A549 (cell line): ENCODE data around the gene SV2C. TPM values are rescaled to one million over a fixed set of nuclear protein-coding genes. Genes with fewer than 3 reads are reported as not detected.
A peak's percentile ranks its signal among the peaks of the same experiment; 100 is the strongest.

Experiments used
- ATAC-seq, 2 experiments: fragments of 200-7000 bp in 1 of 2; fragments of >200 bp in 1 of 2; cut with Nextera tagmentation in 1 of 2; cut with Tn5 transposase in 1 of 2; 3 replicates each; pipeline versions ENCODE4 v1.8.0 to v1.9.1; 2018 to 2020; ENCODE audit warnings: mild to moderate bottlenecking in 1 of 2, moderate library complexity in 1 of 2
- CTCF ChIA-PET: fragments of 300-600 bp; sonication (Branson Sonifier 250); formaldehyde crosslinking; extraction: SDS; loops from one replicate; lab custom pipeline; 2021; ENCODE audit warnings: antibody characterized with exemption, inconsistent platforms; lab: Yijun Ruan, JAX
- POLR2A ChIA-PET: fragments of 350-600 bp; formaldehyde crosslinking; extraction: SDS; loops from one replicate; lab custom pipeline; 2021; ENCODE audit warnings: antibody characterized with exemption, inconsistent platforms; lab: Yijun Ruan, JAX
- DNase-seq, 2 experiments: peaks; one replicate each; pipeline versions ENCODE4 v3.0.0 to v3.0.0-alpha.2; 2011 to 2016; ENCODE audit warnings: low read depth in 1 of 2, low spot score in 1 of 2
- FAIRE-seq: peaks from 2 replicates; lab custom pipeline; 2011; peaks lifted over from hg19 to GRCh38; lab: Jason Lieb, UNC
- H3K27ac ChIP-seq, 2 experiments: fragments of >200 bp; sonication (Bioruptor Twin); formaldehyde crosslinking; 3 replicates each; pipeline ENCODE4 v1.5.1; 2016 to 2017
- H3K4me1 ChIP-seq: fragments of >200 bp; sonication (Bioruptor Twin); formaldehyde crosslinking; 3 replicates; pipeline ENCODE4 v1.6.1; 2016
- H3K4me2 ChIP-seq: fragments of >200 bp; sonication (Bioruptor Twin); formaldehyde crosslinking; 3 replicates; pipeline ENCODE4 v1.6.1; 2016
- H3K4me3 ChIP-seq: fragments of >200 bp; sonication (Bioruptor Twin); formaldehyde crosslinking; 3 replicates; pipeline ENCODE4 v1.5.1; 2016
- H3K9me3 ChIP-seq: fragments of >200 bp; sonication (Bioruptor Twin); formaldehyde crosslinking; 3 replicates; pipeline ENCODE4 v1.6.1; 2016
- BHLHE40 ChIP-seq: IDR thresholded peaks from 2 replicates; pipeline ENCODE4 v1.6.1; 2012; ENCODE audit warnings: low read depth, low read length, inconsistent platforms
- CBX2 ChIP-seq: fragments of 200-600 bp; sonication (generic); IDR thresholded peaks from 2 replicates; pipeline ENCODE4 v1.6.1; 2016; ENCODE audit warnings: low read depth, mild to moderate bottlenecking, borderline replicate concordance
- CBX8 ChIP-seq: fragments of 200-600 bp; sonication (generic); IDR thresholded peaks from 2 replicates; pipeline ENCODE4 v1.6.1; 2016
- CHD2 ChIP-seq: fragments of 150-350 bp; IDR thresholded peaks from 2 replicates; pipeline ENCODE4 v1.6.1; 2014; ENCODE audit warnings: low read length; ENCODE audit not compliant: partially characterized antibody
- CTCF ChIP-seq: fragments of >200 bp; sonication (Bioruptor Twin); formaldehyde crosslinking; IDR thresholded peaks from 3 replicates; pipeline ENCODE4 v1.5.1; 2016
- E2F6 ChIP-seq: IDR thresholded peaks from 2 replicates; pipeline ENCODE4 v1.6.1; 2012; ENCODE audit warnings: low read depth, borderline replicate concordance
- EHF ChIP-seq: fragments of 250-450 bp; sonication (Bioruptor Pico); IDR thresholded peaks from 2 replicates; pipeline ENCODE4 v1.5.0; 2020; ENCODE audit warnings: mild to moderate bottlenecking
- EP300 ChIP-seq, 2 experiments: fragments of >200 bp; sonication (Bioruptor Twin); formaldehyde crosslinking; IDR thresholded peaks; 2 replicates in 1 of 2; 3 replicates in 1 of 2; pipeline ENCODE4 v1.6.1; 2016 to 2017
- FOXS1 ChIP-seq: fragments of 250-450 bp; sonication (Bioruptor Pico); IDR thresholded peaks from 2 replicates; pipeline ENCODE4 v1.5.0; 2020; ENCODE audit warnings: mild to moderate bottlenecking, moderate library complexity
- GATA3 ChIP-seq: IDR thresholded peaks from 2 replicates; pipeline ENCODE4 v1.6.1; 2012; ENCODE audit warnings: borderline replicate concordance
- HES2 ChIP-seq: fragments of >200 bp; sonication (Bioruptor Twin); formaldehyde crosslinking; IDR thresholded peaks from 2 replicates; pipeline ENCODE4 v1.6.1; 2016
- HEYL ChIP-seq: fragments of 250-450 bp; sonication (Bioruptor Pico); IDR thresholded peaks from 2 replicates; pipeline ENCODE4 v1.8.0; 2021; ENCODE audit warnings: mild to moderate bottlenecking, moderate library complexity
- HOXB13 ChIP-seq: fragments of 250-450 bp; sonication (Bioruptor Pico); IDR thresholded peaks from 2 replicates; pipeline ENCODE4 v1.5.0; 2020; ENCODE audit warnings: low read depth, mild to moderate bottlenecking, moderate library complexity
- JUNB ChIP-seq: fragments of >200 bp; sonication (Bioruptor Twin); formaldehyde crosslinking; IDR thresholded peaks from 2 replicates; pipeline ENCODE4 v1.6.1; 2016
- KDM1A ChIP-seq: fragments of 200-600 bp; sonication (generic); IDR thresholded peaks from 2 replicates; pipeline ENCODE4 v1.6.1; 2016; ENCODE audit warnings: low read depth, mild to moderate bottlenecking
- KDM5A ChIP-seq: fragments of 200-600 bp; sonication (generic); IDR thresholded peaks from 2 replicates; pipeline ENCODE4 v1.6.1; 2016; ENCODE audit warnings: antibody characterized with exemption, mild to moderate bottlenecking
- MAZ ChIP-seq: fragments of 150-350 bp; IDR thresholded peaks from 2 replicates; pipeline ENCODE4 v1.6.1; 2014; ENCODE audit warnings: antibody characterized with exemption, low read depth, low read length, borderline replicate concordance
- MYC ChIP-seq: IDR thresholded peaks from 2 replicates; pipeline ENCODE4 v1.6.1; 2012; ENCODE audit warnings: mild to moderate bottlenecking, inconsistent platforms, low read length, improper control_type of control experiment, borderline replicate concordance
- NFE2L2 ChIP-seq: fragments of 150-350 bp; conservative IDR thresholded peaks from 2 replicates; pipeline ENCODE4 v1.6.1; 2014; ENCODE audit warnings: low read length
- NPAS2 ChIP-seq: fragments of 250-450 bp; sonication (Bioruptor Pico); IDR thresholded peaks from 2 replicates; pipeline ENCODE4 v1.8.0; 2022; ENCODE audit warnings: mild to moderate bottlenecking, moderate library complexity, borderline replicate concordance
- PHF8 ChIP-seq: fragments of 200-600 bp; sonication (generic); IDR thresholded peaks from 2 replicates; pipeline ENCODE4 v1.6.1; 2016; ENCODE audit warnings: low read depth, mild to moderate bottlenecking, antibody characterized with exemption, moderate library complexity, borderline replicate concordance
- POLR2A ChIP-seq: IDR thresholded peaks from 2 replicates; pipeline ENCODE4 v1.6.1; 2012; ENCODE audit warnings: mild to moderate bottlenecking, low read length
- POLR2AphosphoS2 ChIP-seq: conservative IDR thresholded peaks from 2 replicates; pipeline ENCODE4 v1.6.1; 2012; ENCODE audit warnings: low read length, improper control_type of control experiment, inconsistent platforms
- REST ChIP-seq: fragments of 200-600 bp; sonication (generic); IDR thresholded peaks from 2 replicates; pipeline ENCODE4 v1.6.1; 2016; ENCODE audit warnings: antibody characterized with exemption, mild to moderate bottlenecking, moderate library complexity
- RNF2 ChIP-seq: fragments of 200-600 bp; sonication (generic); IDR thresholded peaks from 2 replicates; pipeline ENCODE4 v1.6.1; 2016; ENCODE audit warnings: low read depth, mild to moderate bottlenecking, antibody characterized with exemption, moderate library complexity, borderline replicate concordance
- TFCP2L1 ChIP-seq: fragments of 250-450 bp; sonication (Bioruptor Pico); IDR thresholded peaks from 2 replicates; pipeline ENCODE4 v1.5.0; 2021; ENCODE audit warnings: mild to moderate bottlenecking
- USF2 ChIP-seq: fragments of 450-650 bp; IDR thresholded peaks from 2 replicates; pipeline ENCODE4 v1.6.1; 2014; ENCODE audit warnings: antibody characterized with exemption
- ZFP36 ChIP-seq: fragments of 450-650 bp; IDR thresholded peaks from 2 replicates; pipeline ENCODE4 v1.6.1; 2014; ENCODE audit warnings: borderline replicate concordance; ENCODE audit not compliant: partially characterized antibody
- ZNF302 ChIP-seq: fragments of 250-450 bp; sonication (Bioruptor Pico); IDR thresholded peaks from 2 replicates; pipeline ENCODE4 v1.9.0; 2021; ENCODE audit warnings: inconsistent platforms, mild to moderate bottlenecking, moderate library complexity
- WGBS: methylation state at CpG from one replicate; pipeline ENCODE4 v1.1.6; 2017; ENCODE audit errors: missing lambda C conversion rate; 5-methylcytosine and 5-hydroxymethylcytosine counted together
- polyA plus RNA-seq, 4 experiments: library from polyadenylated mRNA; depleted of rRNA in 3 of 4; stranded (reverse); fragments of >200 nt; fragmentation: RNase III in 1 of 4; extraction: RNeasy Plus Mini Kit Qiagen cat#74134 plus additional on column Dnase treatment in 1 of 4; gene quantifications; 2 replicates in 3 of 4; 3 replicates in 1 of 4; pipeline ENCODE4 v1.2.3, GENCODE V29; 2011 to 2017

SV2C gene
- polyA plus RNA-seq, 2 of the 4 experiments (the other 2 are of a cell fraction) = not detected

- no peak for ATAC-seq
- TF ChIP-seq HEYL (no peak), MAZ (no peak), TFCP2L1 (no peak)
- H3K27ac ChIP-seq = no peak overlapping the region
- 21% methylated on average over 1 of the region's 1 CpG for WGBS
- ChIA-PET CTCF (interaction anchor here (1.0 to 2.2 kb wide), 3 partner anchors 21 to 241 kb away, joined by 3 to 9 read pairs (median 3); no protein-coding TSS in a partner anchor), POLR2A (no interaction called here)
- no peaks in the 10 kb centered on the region for H3K9me3 ChIP-seq
- no peak for DNase-seq
- FAIRE-seq = no peak
- peaks cover 4% of the 10 kb centered on the region for H3K4me1 ChIP-seq
- H3K4me3 ChIP-seq = no peak overlapping the region
- no peak overlapping the region for H3K4me2 ChIP-seq
Observed at GRCh38 chr5:76342474-76342873, 259.3 kb downstream of the SV2C start.

GRCh38 chr5:76345582-76345981 is 262.4 kb downstream of the SV2C start:
- Histone ChIP-seq H3K4me3 (no peak overlapping the region), H3K27ac (no peak overlapping the region), H3K4me1 (no peaks in the 10 kb centered on the region), H3K4me2 (no peak overlapping the region), H3K9me3 (no peaks in the 10 kb centered on the region)
- DNase-seq (peak in 1 of 2 experiments; percentile 19), ATAC-seq (no peak), FAIRE-seq (no peak)
- ChIA-PET POLR2A (no interaction called here), CTCF (interaction anchor here (0.6 to 1.6 kb wide), 7 partner anchors 10 to 238 kb away, joined by 3 to 6 read pairs (median 4); no protein-coding TSS in a partner anchor)
- 65% methylated on average over 1 of the region's 1 CpG for WGBS
- no peak for TF ChIP-seq BHLHE40
- no peak for TF ChIP-seq POLR2A
- TF ChIP-seq ZFP36 = no peak
- no peak for TF ChIP-seq FOXS1 (CRISPR knock-in tag)
- no peak for TF ChIP-seq EHF
- no peak for TF ChIP-seq EP300 (IDR thresholded peaks at IDR 0.05)
- no peak for TF ChIP-seq CBX8
- no peak for TF ChIP-seq CBX2
- TF ChIP-seq RNF2 = no peak
- no peak for TF ChIP-seq USF2
- no peak for TF ChIP-seq KDM5A
- TF ChIP-seq MAZ = no peak
- no peak for TF ChIP-seq GATA3
- no peak for TF ChIP-seq CHD2
- TF ChIP-seq KDM1A = no peak
- no peak for TF ChIP-seq CTCF
- TF ChIP-seq NFE2L2 = no peak
- TF ChIP-seq HOXB13 (CRISPR knock-in tag) = no peak
- no peak for TF ChIP-seq PHF8
- TF ChIP-seq JUNB = no peak

- Histone ChIP-seq H3K27ac (no peak overlapping the region), H3K9me3 (no peaks in the 10 kb centered on the region), H3K4me2 (no peak overlapping the region), H3K4me1 (no peaks in the 10 kb centered on the region), H3K4me3 (no peak overlapping the region)
- FAIRE-seq (no peak), DNase-seq (no peak), ATAC-seq (no peak)
- ChIA-PET CTCF (interaction anchor here (0.7 to 2.2 kb wide), 5 partner anchors 10 to 1497 kb away, joined by 3 to 8 read pairs (median 3); partner anchors contain the start of gene IQGAP2), POLR2A (no interaction called here)
- 67% methylated on average over 4 of the region's 4 CpGs for WGBS
- TF ChIP-seq GATA3 (no peak), POLR2AphosphoS2 (no peak), RNF2 (no peak), ZFP36 (no peak), HEYL (no peak), FOXS1 (CRISPR knock-in tag) (no peak), E2F6 (no peak), NPAS2 (CRISPR knock-in tag) (no peak), MYC (no peak), REST (no peak), ZNF302 (CRISPR knock-in tag) (no peak), HES2 (no peak), JUNB (no peak), TFCP2L1 (no peak)
Observed at GRCh38 chr5:76351176-76351575, 268.0 kb downstream of the SV2C start.
